HG03095 (cell line): ENCODE measurements around the gene HRH1.
"Not testable (repeated sequence)": the region's sequence is repeated elsewhere in the genome, so short reads cannot be mapped to it uniquely, and the experiment has no call there.

Source experiments
- ATAC-seq: cut with Tn5 transposase; IDR thresholded peaks from one replicate; pipeline ENCODE4 v1.9.1; 2021; ENCODE audit warnings: moderate library complexity; ENCODE audit not compliant: unreplicated experiment

HRH1 gene

GRCh38 chr3:11236588-11237461, 82.5 kb downstream of the HRH1 start:
- ATAC-seq: no peak

GRCh38 chr3:11238060-11238459, 83.8 kb downstream of the HRH1 start:
- ATAC-seq: no peak

GRCh38 chr3:11238880-11239279, 84.6 kb downstream of the HRH1 start:
- ATAC-seq: no peak

GRCh38 chr3:11239796-11240195, 85.5 kb downstream of the HRH1 start:
- no peak for ATAC-seq

- ATAC-seq: no peak
Measured at GRCh38 chr3:11240496-11240895, 86.2 kb downstream of the HRH1 start.

- ATAC-seq: no peak
Measured at GRCh38 chr3:11244121-11244677, 89.9 kb downstream of the HRH1 start.

GRCh38 chr3:11245276-11245675, 91.0 kb downstream of the HRH1 start:
- ATAC-seq: no peak

- no peak for ATAC-seq
Measured at GRCh38 chr3:11245827-11246662, 91.8 kb downstream of the HRH1 start.

GRCh38 chr3:11246663-11246970, 92.3 kb downstream of the HRH1 start:
- ATAC-seq: no peak

GRCh38 chr3:11247362-11247761, 93.1 kb downstream of the HRH1 start:
- no peak for ATAC-seq

GRCh38 chr3:11248596-11248995, 94.3 kb downstream of the HRH1 start:
- ATAC-seq: no peak

- ATAC-seq: no peak
Measured at GRCh38 chr3:11250902-11251806, 96.9 kb downstream of the HRH1 start.

GRCh38 chr3:11251807-11252176, 97.5 kb downstream of the HRH1 start:
- no peak for ATAC-seq

- no peak for ATAC-seq
Measured at GRCh38 chr3:11254876-11255275, 100.6 kb downstream of the HRH1 start.

- ATAC-seq: not testable (repeated sequence)
Measured at GRCh38 chr3:11255537-11255936, 101.2 kb downstream of the HRH1 start.

- no peak for ATAC-seq
Measured at GRCh38 chr3:11258958-11259357, 104.7 kb downstream of the HRH1 start.

GRCh38 chr3:11260460-11260859, 106.2 kb downstream of the HRH1 start:
- ATAC-seq: no peak

- ATAC-seq: no peak
Measured at GRCh38 chr3:11269007-11269406, 114.7 kb downstream of the HRH1 start.

- ATAC-seq: peak; percentile 98
Measured at GRCh38 chr3:11271986-11272904, 118.0 kb downstream of the HRH1 start, which contains the start of gene ATG7. TSS of gene ATG7 (plus strand) at chr3:11272397. CDS start at chr3:11298696, 26,299 bp downstream.
